Motor neuron (in vitro differentiated cells): ENCODE data around the gene SLC49A3. TPM values are rescaled to one million over a fixed set of nuclear protein-coding genes. Genes with fewer than 3 reads are reported as not detected.

Experiments used
- ATAC-seq, 8 experiments: fragments of 200-7000 bp; cut with Tn5 transposase; replicated peaks in 6 of 8; 2 replicates each; pipeline ENCODE4 v1.8.0; 2021; ENCODE audit warnings: mild to moderate bottlenecking in 8 of 8, moderate library complexity in 8 of 8
- H3K27ac ChIP-seq, 2 donors: fragments of 250-450 bp; sonication (Bioruptor Pico); 2 replicates each; pipeline ENCODE4 v1.9.0; 2021; ENCODE audit warnings: antibody characterized with exemption in 2 of 2, mild to moderate bottlenecking in 2 of 2, moderate library complexity in 1 of 2
- H3K4me1 ChIP-seq, 2 donors: fragments of 250-450 bp; sonication (Bioruptor Pico); replicated peaks in 1 of 2; 2 replicates each; pipeline ENCODE4 v1.6.1; 2021; ENCODE audit warnings: antibody characterized with exemption in 2 of 2, mild to moderate bottlenecking in 2 of 2, moderate library complexity in 1 of 2
- H3K4me3 ChIP-seq, 5 donors: fragments of 250-450 bp; sonication (Bioruptor Pico); 2 replicates each; pipeline ENCODE4 v1.9.0; 2021; ENCODE audit warnings: antibody characterized with exemption in 5 of 5, mild to moderate bottlenecking in 5 of 5, moderate library complexity in 4 of 5
- WGBS, 10 experiments: fragments of 450-650 bp; shearing (Covaris generic); methylation state at CpG; one replicate each; pipeline ENCODE4 v1.0.0; 2022; 5-methylcytosine and 5-hydroxymethylcytosine counted together
- in situ Hi-C, 9 experiments: fragments of 400-800 bp; cut with MboI; loops; one replicate each; pipeline ENCODE4 v1.15.0; 2021; ENCODE audit warnings: low sequenced_read_pairs in 9 of 9, low pct_unique_long_range_greater_than_20kb in 2 of 9; ENCODE audit not compliant: unreplicated experiment in 9 of 9
- total RNA-seq, 8 experiments: library from RNA; unstranded; fragments of 300-600 nt; gene quantifications; 2 replicates each; pipeline versions ENCODE4 v1.2.3 to v1.2.4, GENCODE V29; 2022

The SLC49A3 gene
- total RNA-seq, 8 experiments from 2014 or later = 0.13 to 1.7 (median 0.37) TPM; not detected in 2

DNA sequence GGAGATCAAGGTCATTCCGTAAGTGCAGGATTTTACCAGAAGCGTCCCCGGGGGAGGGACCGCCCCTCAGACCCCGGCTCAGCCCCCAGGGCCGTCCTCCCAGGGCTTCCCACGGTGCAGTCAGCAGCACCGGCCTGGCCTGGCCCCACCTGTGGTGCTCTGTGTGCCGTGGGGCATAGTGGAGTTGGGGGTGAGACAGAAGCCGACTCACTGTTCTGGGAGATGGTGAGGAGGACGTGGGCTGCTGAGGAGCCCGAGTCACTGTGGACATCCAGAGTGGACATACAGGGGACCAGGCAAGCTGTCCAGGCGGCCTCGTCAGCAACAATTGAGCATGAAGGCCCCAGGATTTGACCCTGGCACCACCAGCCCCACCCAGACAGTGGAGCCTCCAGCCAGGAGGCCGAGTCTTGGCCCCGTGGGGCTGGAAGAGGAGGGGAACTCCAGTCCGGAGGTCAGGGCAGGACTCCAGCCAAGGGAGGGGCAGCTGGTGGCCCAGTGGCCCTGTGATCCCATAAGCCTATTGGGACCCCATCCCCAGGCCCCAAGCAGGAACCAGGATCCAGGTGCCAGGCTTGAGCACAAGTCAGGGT is 34.0 kb downstream of the SLC49A3 start:
- WGBS, 10 experiments = 20 to 90% (median 60%) methylated on average over 2 to 4 of the region's 17 CpGs; no CpG with 5 or more reads in 7 of the 10 experiments
- peak in 2 of 8 experiments; percentile 18 to 28 for ATAC-seq
- in situ Hi-C loops = no loop called here
- H3K4me1 ChIP-seq = peaks cover 3 to 24% of the 10 kb centered on the region in 2 donors
- no peak overlapping the region for H3K27ac ChIP-seq
- no peak overlapping the region for H3K4me3 ChIP-seq

DNA sequence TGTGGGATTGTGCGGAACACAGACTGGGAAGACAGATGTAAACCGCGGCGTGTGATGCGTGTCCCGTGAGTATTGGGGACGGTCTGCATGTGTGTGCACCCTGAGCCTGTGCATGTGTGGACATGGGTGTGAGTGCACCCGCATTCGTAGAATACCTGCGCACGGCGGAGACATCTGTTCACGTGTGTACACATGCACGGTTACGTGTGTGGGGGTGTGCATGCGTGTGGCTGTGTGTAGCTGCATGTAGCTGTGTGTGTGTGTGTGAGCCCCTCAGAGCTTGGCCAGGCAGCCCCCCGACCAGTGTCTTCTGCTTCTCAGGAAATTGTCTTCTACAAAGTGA is 34.5 kb downstream of the SLC49A3 start:
- ATAC-seq = no peak
- 92 to 100% (median 100%) methylated on average over 3 to 4 of the region's 17 CpGs; no CpG with 5 or more reads in 7 of the 10 experiments for WGBS, 10 experiments
- Histone ChIP-seq H3K4me3 (no peak overlapping the region), H3K27ac (no peak overlapping the region), H3K4me1 (peaks cover 3 to 24% of the 10 kb centered on the region in 2 donors)
- in situ Hi-C loops = no loop called here

DNA sequence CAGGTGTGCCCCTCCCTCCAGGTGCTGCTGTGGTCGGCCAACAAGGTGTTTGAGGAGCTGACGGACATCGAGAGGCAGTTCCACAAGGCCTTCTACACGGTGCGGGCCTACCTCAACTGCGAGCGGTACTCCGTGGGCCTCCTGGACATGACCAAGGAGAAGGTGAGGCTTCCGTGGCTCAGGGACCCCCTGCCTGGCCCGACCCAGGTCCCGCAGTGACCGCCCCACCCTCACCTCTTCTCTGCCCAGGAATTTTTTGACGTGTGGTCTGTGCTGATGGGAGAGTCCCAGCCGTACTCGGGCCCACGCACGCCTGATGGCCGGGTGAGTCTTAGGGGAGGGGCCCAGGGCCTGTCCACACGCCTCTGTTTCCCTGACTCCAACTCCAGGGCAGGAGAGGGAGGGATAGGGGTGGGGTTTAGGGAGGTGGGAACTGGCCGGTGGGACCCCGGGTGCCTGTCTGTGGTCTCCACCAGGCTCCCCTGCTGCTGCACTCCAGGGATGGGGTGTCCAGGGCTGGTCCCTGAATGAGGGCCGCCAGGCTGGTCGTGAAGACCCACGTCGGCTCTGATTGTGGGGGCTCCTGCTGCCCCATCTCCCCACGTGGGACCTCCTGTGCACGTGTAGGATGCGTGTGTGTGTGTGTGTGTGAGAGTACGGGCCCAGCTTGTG is 35.0 kb downstream of the SLC49A3 start:
- Histone ChIP-seq H3K4me1 (peaks cover 3 to 24% of the 10 kb centered on the region in 2 donors), H3K27ac (no peak overlapping the region), H3K4me3 (no peak overlapping the region)
- in situ Hi-C loops = no loop called here
- WGBS, 10 experiments = 60 to 100% (median 100%) methylated on average over 1 to 2 of the region's 29 CpGs; no CpG with 5 or more reads in 7 of the 10 experiments
- no peak for ATAC-seq

DNA sequence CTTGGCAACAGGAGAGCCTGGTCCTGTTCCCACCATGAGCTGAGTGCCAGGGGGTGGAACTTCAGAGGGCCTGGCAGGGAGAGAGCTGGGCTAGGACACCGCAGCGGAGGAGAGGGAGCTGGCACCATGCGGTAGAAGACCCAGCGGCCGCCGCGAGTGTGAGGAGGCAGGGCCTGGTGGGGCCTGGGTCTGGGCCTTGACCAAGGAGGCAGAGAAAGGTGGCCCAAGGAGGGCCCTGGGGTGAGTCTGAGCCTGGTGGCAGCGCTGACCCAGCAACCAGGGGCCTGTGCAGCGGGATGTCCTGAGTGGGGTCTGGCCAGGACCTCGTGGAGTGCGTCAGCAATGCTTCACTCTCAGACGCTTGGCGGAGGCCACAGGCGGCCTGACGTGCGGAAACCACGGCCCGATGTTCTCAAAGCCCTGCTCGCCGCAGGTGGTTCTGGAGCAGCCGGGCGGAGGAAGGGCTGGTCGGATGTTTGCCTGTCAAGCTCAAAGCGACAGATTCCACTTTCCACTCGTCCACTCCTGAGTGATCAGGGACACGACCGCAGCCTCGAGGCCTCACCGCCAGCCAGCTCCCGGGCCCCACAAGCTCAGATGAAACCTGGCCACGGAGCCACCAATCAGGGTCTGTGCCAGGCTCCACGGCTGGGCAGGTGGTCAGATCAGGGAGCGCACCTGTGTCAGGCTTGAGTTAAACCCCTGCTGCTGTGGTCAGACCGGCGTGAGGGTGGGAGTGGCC is 35.7 kb downstream of the SLC49A3 start:
- ATAC-seq = no peak
- H3K4me1 ChIP-seq = peaks cover 3 to 24% of the 10 kb centered on the region in 2 donors
- H3K27ac ChIP-seq = no peak overlapping the region
- H3K4me3 ChIP-seq = no peak overlapping the region
- 13 to 100% (median 80%) methylated on average over 1 to 11 of the region's 35 CpGs; no CpG with 5 or more reads in 4 of the 10 experiments for WGBS, 10 experiments
- in situ Hi-C loops = no loop called here

DNA sequence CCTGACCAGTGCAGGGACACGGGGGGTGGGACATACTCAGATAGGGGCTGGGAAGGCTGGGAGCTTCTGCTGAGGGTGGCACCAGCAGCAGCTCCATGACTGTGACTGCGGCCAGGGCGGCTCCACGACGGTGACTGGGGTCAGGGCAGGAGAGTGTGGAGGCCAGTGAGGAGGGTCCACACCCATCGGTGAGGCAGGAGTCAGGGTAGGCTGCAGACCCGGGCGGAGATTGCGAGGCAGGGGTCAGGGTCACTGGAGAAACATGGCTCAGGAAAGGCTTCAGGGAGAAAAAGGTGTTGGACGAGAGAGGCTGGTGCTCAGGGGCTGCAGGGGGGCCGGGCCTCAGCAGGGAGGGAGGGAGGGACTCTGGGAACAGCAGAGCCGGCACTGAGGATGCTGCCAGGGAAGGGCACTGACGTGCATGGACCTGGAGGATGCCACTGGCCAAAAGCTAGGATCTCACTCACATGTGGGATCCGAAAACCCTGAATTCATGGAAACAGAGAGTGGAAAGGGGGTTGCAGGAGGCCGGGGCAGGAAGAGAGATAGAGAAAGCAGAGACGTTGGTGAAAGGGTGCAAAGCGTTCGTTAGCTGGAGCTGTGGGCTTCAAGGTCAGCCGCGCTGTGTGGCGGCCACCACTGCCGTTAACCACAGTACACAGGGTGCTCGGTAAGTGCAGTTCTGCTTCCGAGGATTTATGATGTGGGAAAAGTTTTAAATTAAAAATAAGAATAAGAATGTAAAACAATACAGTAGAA is 36.9 kb downstream of the SLC49A3 start:
- Histone ChIP-seq H3K27ac (no peak overlapping the region), H3K4me1 (peaks cover 3 to 24% of the 10 kb centered on the region in 2 donors), H3K4me3 (no peak overlapping the region)
- peak in 1 of 8 experiments; percentile 2 for ATAC-seq
- 40 to 93% (median 74%) methylated on average over 1 to 8 of the region's 24 CpGs; no CpG with 5 or more reads in 4 of the 10 experiments for WGBS, 10 experiments
- in situ Hi-C loops = no loop called here

- no peak overlapping the region for H3K27ac ChIP-seq
- no peak overlapping the region for H3K4me3 ChIP-seq
- peaks cover 0 to 24% of the 10 kb centered on the region in 2 donors for H3K4me1 ChIP-seq
- WGBS, 10 experiments = 0 to 100% (median 55%) methylated on average over 1 to 4 of the region's 49 CpGs; no CpG with 5 or more reads in 7 of the 10 experiments
- in situ Hi-C loops = no loop called here
- peak in 6 of 8 experiments; percentile 18 to 78 (median 69) for ATAC-seq
Observed at GRCh38 chr4:650951-651883, 37.7 kb downstream of the SLC49A3 start.

- no peak overlapping the region for H3K4me3 ChIP-seq
- 81% methylated on average over 6 of the region's 18 CpGs; no CpG with 5 or more reads in 9 of the 10 experiments for WGBS, 10 experiments
- H3K4me1 ChIP-seq = peaks cover 0 to 19% of the 10 kb centered on the region in 2 donors
- no peak overlapping the region for H3K27ac ChIP-seq
- in situ Hi-C loops = no loop called here
- no peak for ATAC-seq
Observed at GRCh38 chr4:650461-650860, 38.5 kb downstream of the SLC49A3 start.

GRCh38 chr4:649751-650310 is 39.1 kb downstream of the SLC49A3 start:
- H3K4me3 ChIP-seq = no peak overlapping the region
- no peak overlapping the region for H3K27ac ChIP-seq
- H3K4me1 ChIP-seq = peaks cover 0 to 14% of the 10 kb centered on the region in 2 donors
- no peak for ATAC-seq
- 72 to 90% (median 89%) methylated on average over 3 to 6 of the region's 13 CpGs; no CpG with 5 or more reads in 7 of the 10 experiments for WGBS, 10 experiments
- in situ Hi-C loops = no loop called here

DNA sequence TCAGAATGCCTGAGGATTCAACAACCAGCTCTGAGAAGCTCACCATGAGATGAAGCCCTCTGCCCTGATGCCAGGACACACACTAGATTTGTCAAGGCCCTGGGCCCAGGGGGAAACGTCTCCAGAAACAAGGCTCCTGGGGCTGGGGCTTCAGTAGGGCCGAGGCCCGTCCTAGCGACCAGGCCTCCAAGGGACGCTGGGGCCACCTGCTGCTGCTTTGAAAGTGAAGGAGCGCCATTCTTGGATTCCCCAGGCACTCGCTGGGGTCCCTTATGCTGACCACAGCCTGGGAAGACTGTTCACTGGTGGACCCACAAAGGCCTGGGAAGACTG is 39.7 kb downstream of the SLC49A3 start:
- no peak for ATAC-seq
- Histone ChIP-seq H3K4me3 (no peak overlapping the region), H3K27ac (no peak overlapping the region), H3K4me1 (peaks cover 0 to 14% of the 10 kb centered on the region in 2 donors)
- WGBS, 10 experiments = 20 to 82% methylated on average over 3 to 5 of the region's 7 CpGs; no CpG with 5 or more reads in 8 of the 10 experiments
- in situ Hi-C loops = no loop called here

- 40 to 60% (median 52%) methylated on average over 1 to 15 of the region's 28 CpGs; no CpG with 5 or more reads in 7 of the 10 experiments for WGBS, 10 experiments
- ATAC-seq = peak in 2 of 8 experiments; percentile 58 to 75
- no peak overlapping the region for H3K4me3 ChIP-seq
- H3K27ac ChIP-seq = no peak overlapping the region
- in situ Hi-C loops = no loop called here
- H3K4me1 ChIP-seq = peaks cover 0 to 14% of the 10 kb centered on the region in 2 donors
Observed at GRCh38 chr4:648579-649292, 40.2 kb downstream of the SLC49A3 start.

DNA sequence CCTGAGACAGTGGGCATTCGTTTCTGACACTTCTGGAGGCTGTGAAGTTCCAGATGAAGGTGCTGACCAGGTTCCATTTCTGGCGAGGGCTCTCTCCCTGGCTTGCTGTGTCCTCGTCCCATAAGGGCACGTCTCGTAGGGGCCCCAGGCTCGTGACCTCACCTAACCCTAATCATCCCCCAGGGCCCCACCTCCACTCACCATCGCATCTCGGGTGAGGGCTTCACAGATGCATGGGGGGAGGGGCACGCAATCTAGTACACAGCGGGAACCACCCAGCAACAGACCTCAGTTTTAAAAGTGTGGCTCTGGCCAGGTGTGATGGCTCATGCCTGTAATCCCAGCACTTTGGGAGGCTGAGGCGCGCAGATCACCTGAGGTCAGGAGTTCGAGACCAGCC is 41.5 kb downstream of the SLC49A3 start:
- no peak for ATAC-seq
- H3K27ac ChIP-seq = no peak overlapping the region
- 71 to 100% (median 91%) methylated on average over 1 to 4 of the region's 13 CpGs; no CpG with 5 or more reads in 4 of the 10 experiments for WGBS, 10 experiments
- peaks cover 0 to 14% of the 10 kb centered on the region in 2 donors for H3K4me1 ChIP-seq
- in situ Hi-C loops = no loop called here
- H3K4me3 ChIP-seq = no peak overlapping the region
